GM23338 (cell line): ENCODE data around the gene RPTOR.

Experiments
- CREB1 ChIP-seq: fragments of 250-450 bp; sonication (Bioruptor Pico); IDR thresholded peaks from 2 replicates; pipeline ENCODE4 v1.5.0; 2020; ENCODE audit warnings: low read depth, mild to moderate bottlenecking, moderate library complexity
- ETS1 ChIP-seq: IDR thresholded peaks from 2 replicates; pipeline ENCODE4 v1.6.1; 2016; ENCODE audit warnings: antibody characterized with exemption
- EZH2 ChIP-seq: fragments of 200-600 bp; sonication (generic); IDR thresholded peaks from one replicate; pipeline ENCODE4 v1.8.0; 2017; ENCODE audit warnings: antibody characterized with exemption, mild to moderate bottlenecking, low read depth; ENCODE audit not compliant: unreplicated experiment
- JUNB ChIP-seq: IDR thresholded peaks from one replicate; pipeline ENCODE4 v1.6.1; 2016; ENCODE audit warnings: antibody characterized with exemption; ENCODE audit not compliant: unreplicated experiment
- POLR2AphosphoS5 ChIP-seq: IDR thresholded peaks from 2 replicates; pipeline ENCODE4 v1.6.1; 2016; ENCODE audit warnings: antibody characterized with exemption, low read depth
- TF ChIP-seq, protein P1 (sequence below), 2 experiments: fragments of 200-600 bp in 1 of 2; sonication (generic) in 1 of 2; conservative IDR thresholded peaks; 2 replicates each; pipeline versions ENCODE4 v1.5.1 to v1.6.1; 2016 to 2017; ENCODE audit warnings: antibody characterized with exemption in 2 of 2, low read depth in 2 of 2, mild to moderate bottlenecking in 2 of 2, moderate library complexity in 1 of 2
- TF ChIP-seq, protein P2 (sequence below): IDR thresholded peaks from one replicate; pipeline ENCODE4 v1.6.1; 2018; ENCODE audit warnings: antibody characterized with exemption; ENCODE audit not compliant: unreplicated experiment

- TF ChIP-seq, protein P1, sequence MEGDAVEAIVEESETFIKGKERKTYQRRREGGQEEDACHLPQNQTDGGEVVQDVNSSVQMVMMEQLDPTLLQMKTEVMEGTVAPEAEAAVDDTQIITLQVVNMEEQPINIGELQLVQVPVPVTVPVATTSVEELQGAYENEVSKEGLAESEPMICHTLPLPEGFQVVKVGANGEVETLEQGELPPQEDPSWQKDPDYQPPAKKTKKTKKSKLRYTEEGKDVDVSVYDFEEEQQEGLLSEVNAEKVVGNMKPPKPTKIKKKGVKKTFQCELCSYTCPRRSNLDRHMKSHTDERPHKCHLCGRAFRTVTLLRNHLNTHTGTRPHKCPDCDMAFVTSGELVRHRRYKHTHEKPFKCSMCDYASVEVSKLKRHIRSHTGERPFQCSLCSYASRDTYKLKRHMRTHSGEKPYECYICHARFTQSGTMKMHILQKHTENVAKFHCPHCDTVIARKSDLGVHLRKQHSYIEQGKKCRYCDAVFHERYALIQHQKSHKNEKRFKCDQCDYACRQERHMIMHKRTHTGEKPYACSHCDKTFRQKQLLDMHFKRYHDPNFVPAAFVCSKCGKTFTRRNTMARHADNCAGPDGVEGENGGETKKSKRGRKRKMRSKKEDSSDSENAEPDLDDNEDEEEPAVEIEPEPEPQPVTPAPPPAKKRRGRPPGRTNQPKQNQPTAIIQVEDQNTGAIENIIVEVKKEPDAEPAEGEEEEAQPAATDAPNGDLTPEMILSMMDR (conservative IDR thresholded peaks at IDR 0.05; ENCODE audit: low read depth in 2 of 2), result no peak
- TF ChIP-seq EZH2, result no peak
- no peak for TF ChIP-seq JUNB
- TF ChIP-seq, protein P2, sequence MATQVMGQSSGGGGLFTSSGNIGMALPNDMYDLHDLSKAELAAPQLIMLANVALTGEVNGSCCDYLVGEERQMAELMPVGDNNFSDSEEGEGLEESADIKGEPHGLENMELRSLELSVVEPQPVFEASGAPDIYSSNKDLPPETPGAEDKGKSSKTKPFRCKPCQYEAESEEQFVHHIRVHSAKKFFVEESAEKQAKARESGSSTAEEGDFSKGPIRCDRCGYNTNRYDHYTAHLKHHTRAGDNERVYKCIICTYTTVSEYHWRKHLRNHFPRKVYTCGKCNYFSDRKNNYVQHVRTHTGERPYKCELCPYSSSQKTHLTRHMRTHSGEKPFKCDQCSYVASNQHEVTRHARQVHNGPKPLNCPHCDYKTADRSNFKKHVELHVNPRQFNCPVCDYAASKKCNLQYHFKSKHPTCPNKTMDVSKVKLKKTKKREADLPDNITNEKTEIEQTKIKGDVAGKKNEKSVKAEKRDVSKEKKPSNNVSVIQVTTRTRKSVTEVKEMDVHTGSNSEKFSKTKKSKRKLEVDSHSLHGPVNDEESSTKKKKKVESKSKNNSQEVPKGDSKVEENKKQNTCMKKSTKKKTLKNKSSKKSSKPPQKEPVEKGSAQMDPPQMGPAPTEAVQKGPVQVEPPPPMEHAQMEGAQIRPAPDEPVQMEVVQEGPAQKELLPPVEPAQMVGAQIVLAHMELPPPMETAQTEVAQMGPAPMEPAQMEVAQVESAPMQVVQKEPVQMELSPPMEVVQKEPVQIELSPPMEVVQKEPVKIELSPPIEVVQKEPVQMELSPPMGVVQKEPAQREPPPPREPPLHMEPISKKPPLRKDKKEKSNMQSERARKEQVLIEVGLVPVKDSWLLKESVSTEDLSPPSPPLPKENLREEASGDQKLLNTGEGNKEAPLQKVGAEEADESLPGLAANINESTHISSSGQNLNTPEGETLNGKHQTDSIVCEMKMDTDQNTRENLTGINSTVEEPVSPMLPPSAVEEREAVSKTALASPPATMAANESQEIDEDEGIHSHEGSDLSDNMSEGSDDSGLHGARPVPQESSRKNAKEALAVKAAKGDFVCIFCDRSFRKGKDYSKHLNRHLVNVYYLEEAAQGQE, result no peak
- TF ChIP-seq POLR2AphosphoS5, result no peak
- no peak for TF ChIP-seq CREB1
- no peak for TF ChIP-seq ETS1
These were observed 444.9 kb downstream of the RPTOR start for GRCh38 chr17:80989586-80989913.
